GM12864 (cell line): ENCODE measurements around the gene SELENOP.
"Not testable (repeated sequence)": the region's sequence is repeated elsewhere in the genome, so short reads cannot be mapped to it uniquely, and the experiment has no call there.

ENCODE experiments used
- DNase-seq: peaks from one replicate; pipeline ENCODE4 v3.0.0-alpha.2; 2011; ENCODE audit warnings: low read depth
- H3K4me3 ChIP-seq: 2 replicates; pipeline ENCODE4 v1.5.1; 2011; ENCODE audit warnings: mild to moderate bottlenecking, low read depth, low read length, control low read depth
- CTCF ChIP-seq: IDR thresholded peaks from 2 replicates; pipeline ENCODE4 v1.5.1; 2011; ENCODE audit warnings: low read depth, mild to moderate bottlenecking, moderate library complexity, low read length, control low read depth, inconsistent platforms; ENCODE audit errors: missing control alignments

Gene SELENOP

DNA sequence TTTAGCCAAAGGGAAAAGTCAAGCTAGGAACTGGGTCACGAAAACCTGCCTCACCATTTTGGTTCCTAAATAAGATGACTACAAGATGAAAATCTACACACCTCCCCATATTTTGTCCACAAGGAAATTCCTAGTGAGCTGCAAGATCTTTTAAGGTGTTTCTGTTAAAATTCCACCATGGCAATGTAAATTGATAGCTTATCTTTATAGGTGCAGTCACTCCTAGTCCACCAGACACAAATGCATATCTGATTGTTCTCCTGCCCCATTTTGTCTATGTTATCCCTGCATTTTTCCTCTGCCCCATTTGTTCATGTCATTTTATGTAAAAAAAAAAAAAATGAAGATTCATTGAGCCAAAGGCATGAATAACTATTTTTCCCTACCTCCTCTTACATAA lies 41.1 kb upstream of the SELENOP start:
- no peak for TF ChIP-seq CTCF
- no peak for DNase-seq
- H3K4me3 ChIP-seq = no peak overlapping the region

GRCh38 chr5:42851481-42851880 lies 39.8 kb upstream of the SELENOP start:
- TF ChIP-seq CTCF = no peak
- H3K4me3 ChIP-seq = no peak overlapping the region
- no peak for DNase-seq

- no peak overlapping the region for H3K4me3 ChIP-seq
- no peak for DNase-seq
- no peak for TF ChIP-seq CTCF
Measured at GRCh38 chr5:42848545-42848944, 36.9 kb upstream of the SELENOP start.

- H3K4me3 ChIP-seq, DNase-seq: not testable (repeated sequence)
Measured at GRCh38 chr5:42844408-42844807, 32.7 kb upstream of the SELENOP start.

DNA sequence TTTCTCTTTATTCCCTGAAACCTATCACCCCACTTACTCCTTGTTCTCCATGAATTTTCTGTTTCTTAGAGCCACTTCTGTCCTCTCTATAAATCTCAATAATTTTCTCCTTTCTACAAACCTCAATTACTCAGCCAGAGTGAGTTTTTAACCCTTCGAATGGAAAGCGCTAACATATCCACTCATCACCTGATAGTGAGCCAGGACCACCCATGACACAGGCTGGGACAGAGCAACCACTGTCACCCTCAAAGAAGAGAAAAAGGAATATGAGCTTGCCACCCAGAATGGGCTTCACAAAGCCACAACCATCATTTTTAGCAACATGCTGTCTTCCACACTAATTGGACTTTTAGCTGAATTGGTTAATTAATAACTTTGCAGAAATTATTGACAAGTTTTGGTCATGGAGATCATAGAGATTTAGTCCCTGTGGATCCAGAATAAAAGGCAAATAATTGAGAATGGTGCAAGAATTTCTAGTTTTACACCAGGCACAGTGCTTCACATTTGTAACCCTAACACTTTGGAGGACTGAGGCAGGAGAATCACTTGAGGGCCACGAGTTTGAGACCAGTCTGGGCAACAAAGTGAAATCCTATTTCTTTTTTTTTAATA lies 32.1 kb upstream of the SELENOP start:
- TF ChIP-seq CTCF = no peak
- no peak for DNase-seq
- no peak overlapping the region for H3K4me3 ChIP-seq

GRCh38 chr5:42842921-42843641 lies 31.4 kb upstream of the SELENOP start:
- TF ChIP-seq CTCF = no peak
- no peak overlapping the region for H3K4me3 ChIP-seq
- no peak for DNase-seq

- no peak for DNase-seq
- no peak overlapping the region for H3K4me3 ChIP-seq
- TF ChIP-seq CTCF = no peak
Measured at GRCh38 chr5:42840842-42841567, 29.3 kb upstream of the SELENOP start.
